PC-9 (cell line): ENCODE results near the gene IGLL1. TPM values are rescaled to one million over a fixed set of nuclear protein-coding genes. Genes with fewer than 3 reads are reported as not detected.

Source experiments
- BruUV-seq: library from RNA; stranded (reverse); fragments of 400-500 nt; replicated peaks from 2 replicates; lab custom pipeline; 2021; lab: Mats Ljungman, UMichigan
- CTCF ChIA-PET: fragments of 300-600 bp; sonication (Branson Sonifier 250); formaldehyde crosslinking; loops from one replicate; lab custom pipeline; 2022; ENCODE audit warnings: antibody characterized with exemption; lab: Charles Lee
- POLR2A ChIA-PET: fragments of 300-600 bp; sonication (Branson Sonifier 250); formaldehyde crosslinking; loops from one replicate; lab custom pipeline; 2022; ENCODE audit warnings: antibody characterized with exemption; ENCODE audit not compliant: unreplicated experiment; lab: Charles Lee
- DNase-seq, 2 experiments: peaks; one replicate each; pipeline versions ENCODE4 v3.0.0 to v3.0.0-alpha.2; 2015 to 2022; ENCODE audit warnings: mixed read lengths in 1 of 2
- H2AFZ ChIP-seq: fragments of 200-600 bp; sonication (generic); 2 replicates; pipeline ENCODE4 v1.8.1; 2017; ENCODE audit warnings: antibody characterized with exemption
- H3F3A ChIP-seq: fragments of 200-600 bp; sonication (generic); 2 replicates; pipeline ENCODE4 v1.8.1; 2017; ENCODE audit warnings: antibody characterized with exemption, mild to moderate bottlenecking, low read depth; ENCODE audit not compliant: insufficient read depth
- H3K27ac ChIP-seq: fragments of 200-600 bp; sonication (generic); 2 replicates; pipeline ENCODE4 v1.6.1; 2016; ENCODE audit warnings: mixed run types
- H3K27me3 ChIP-seq: fragments of 200-600 bp; sonication (generic); 2 replicates; pipeline ENCODE4 v1.6.1; 2016; ENCODE audit warnings: low read depth, mixed run types; ENCODE audit not compliant: insufficient read depth
- H3K36me3 ChIP-seq: fragments of 200-600 bp; sonication (generic); 2 replicates; pipeline ENCODE4 v1.6.1; 2016; ENCODE audit warnings: low read depth, mixed run types
- H3K4me1 ChIP-seq: fragments of 200-600 bp; sonication (generic); replicated peaks from 2 replicates; pipeline ENCODE4 v1.6.1; 2016; ENCODE audit warnings: mixed run types; ENCODE audit not compliant: insufficient read depth
- H3K4me2 ChIP-seq: fragments of 200-600 bp; sonication (generic); 2 replicates; pipeline ENCODE4 v1.6.1; 2017; ENCODE audit warnings: mixed run types
- H3K4me3 ChIP-seq: fragments of 200-600 bp; sonication (generic); 2 replicates; pipeline ENCODE4 v1.6.1; 2016; ENCODE audit warnings: mixed run types
- H3K79me2 ChIP-seq: fragments of 200-600 bp; sonication (generic); 2 replicates; pipeline ENCODE4 v1.6.1; 2017; ENCODE audit warnings: low read depth, mixed run types
- H3K9me2 ChIP-seq: fragments of 200-600 bp; sonication (generic); 2 replicates; pipeline ENCODE4 v1.8.1; 2017; ENCODE audit warnings: mild to moderate bottlenecking; ENCODE audit not compliant: insufficient read depth
- H3K9me3 ChIP-seq: fragments of 200-600 bp; sonication (generic); 2 replicates; pipeline ENCODE4 v1.8.1; 2016; ENCODE audit warnings: low read depth; ENCODE audit not compliant: insufficient read depth
- H4K20me1 ChIP-seq: fragments of 200-600 bp; sonication (generic); 2 replicates; pipeline ENCODE4 v1.8.1; 2017; ENCODE audit not compliant: insufficient read depth
- EZH2 ChIP-seq: fragments of 200-600 bp; sonication (generic); IDR thresholded peaks from 2 replicates; pipeline ENCODE4 v1.8.0; 2017; ENCODE audit warnings: antibody characterized with exemption, low read depth
- intact Hi-C: fragments of 100-400 bp; cut with micrococcal nuclease; formaldehyde crosslinking; loops from one replicate; pipeline ENCODE4 v1.10.0; 2022; ENCODE audit not compliant: unreplicated experiment
- total RNA-seq: library from RNA; stranded (reverse); gene quantifications from 2 replicates; pipeline ENCODE4 v1.2.3, GENCODE V29; 2021
- TF ChIP-seq, protein P1 (sequence below): fragments of 200-600 bp; sonication (generic); conservative IDR thresholded peaks from 2 replicates; pipeline ENCODE4 v1.6.1; 2017; ENCODE audit warnings: mixed run types, antibody characterized with exemption, mild to moderate bottlenecking, moderate library complexity

The IGLL1 gene
- total RNA-seq, 1 experiment from 2014 or later: not detected

- Histone ChIP-seq H3K27ac (no peak overlapping the region), H3F3A (no peaks in the 10 kb centered on the region), H2AFZ (no peak overlapping the region), H3K4me3 (no peak overlapping the region), H3K9me2 (no peaks in the 10 kb centered on the region), H3K36me3 (no peaks in the 10 kb centered on the region), H3K27me3 (peaks cover 50% of the 10 kb centered on the region), H3K79me2 (no peaks in the 10 kb centered on the region), H3K4me1 (no peaks in the 10 kb centered on the region), H4K20me1 (no peaks in the 10 kb centered on the region), H3K9me3 (no peaks in the 10 kb centered on the region), H3K4me2 (no peak overlapping the region)
- ChIA-PET CTCF (no interaction called here), POLR2A (no interaction called here)
- DNase-seq: no peak
- BruUV-seq: no TSS peak
- no peak for TF ChIP-seq EZH2
- TF ChIP-seq, protein P1, sequence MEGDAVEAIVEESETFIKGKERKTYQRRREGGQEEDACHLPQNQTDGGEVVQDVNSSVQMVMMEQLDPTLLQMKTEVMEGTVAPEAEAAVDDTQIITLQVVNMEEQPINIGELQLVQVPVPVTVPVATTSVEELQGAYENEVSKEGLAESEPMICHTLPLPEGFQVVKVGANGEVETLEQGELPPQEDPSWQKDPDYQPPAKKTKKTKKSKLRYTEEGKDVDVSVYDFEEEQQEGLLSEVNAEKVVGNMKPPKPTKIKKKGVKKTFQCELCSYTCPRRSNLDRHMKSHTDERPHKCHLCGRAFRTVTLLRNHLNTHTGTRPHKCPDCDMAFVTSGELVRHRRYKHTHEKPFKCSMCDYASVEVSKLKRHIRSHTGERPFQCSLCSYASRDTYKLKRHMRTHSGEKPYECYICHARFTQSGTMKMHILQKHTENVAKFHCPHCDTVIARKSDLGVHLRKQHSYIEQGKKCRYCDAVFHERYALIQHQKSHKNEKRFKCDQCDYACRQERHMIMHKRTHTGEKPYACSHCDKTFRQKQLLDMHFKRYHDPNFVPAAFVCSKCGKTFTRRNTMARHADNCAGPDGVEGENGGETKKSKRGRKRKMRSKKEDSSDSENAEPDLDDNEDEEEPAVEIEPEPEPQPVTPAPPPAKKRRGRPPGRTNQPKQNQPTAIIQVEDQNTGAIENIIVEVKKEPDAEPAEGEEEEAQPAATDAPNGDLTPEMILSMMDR: no peak
- intact Hi-C loops: no loop called here
These were observed 14.7 kb downstream of the IGLL1 start for GRCh38 chr22:23565305-23565914.

- no TSS peak for BruUV-seq
- CTCF ChIA-PET: no interaction called here
- POLR2A ChIA-PET: no interaction called here
These were observed 15.8 kb downstream of the IGLL1 start for GRCh38 chr22:23564276-23564675.

GRCh38 chr22:23563111-23563510 lies 17.0 kb downstream of the IGLL1 start:
- Histone ChIP-seq H3K4me2 (no peak overlapping the region), H3K27ac (no peak overlapping the region), H3K9me2 (no peaks in the 10 kb centered on the region), H3K4me3 (no peak overlapping the region), H3K79me2 (no peaks in the 10 kb centered on the region), H4K20me1 (no peaks in the 10 kb centered on the region), H3F3A (no peaks in the 10 kb centered on the region), H2AFZ (no peak overlapping the region), H3K9me3 (no peaks in the 10 kb centered on the region), H3K36me3 (no peaks in the 10 kb centered on the region), H3K4me1 (no peaks in the 10 kb centered on the region), H3K27me3 (peaks cover 45% of the 10 kb centered on the region)
- no TSS peak for BruUV-seq
- TF ChIP-seq, protein P1: no peak
- TF ChIP-seq EZH2: no peak
- DNase-seq: no peak
- POLR2A ChIA-PET: no interaction called here
- CTCF ChIA-PET: no interaction called here
- intact Hi-C loops: no loop called here

More at GRCh38 chr22:23564276-23564675, 15.8 kb downstream of the IGLL1 start:
- Histone ChIP-seq H3K4me3 (no peak overlapping the region), H3K4me1 (no peaks in the 10 kb centered on the region), H3K79me2 (no peaks in the 10 kb centered on the region), H3K36me3 (no peaks in the 10 kb centered on the region), H3K27me3 (peaks cover 50% of the 10 kb centered on the region), H3K27ac (no peak overlapping the region), H3F3A (no peaks in the 10 kb centered on the region), H4K20me1 (no peaks in the 10 kb centered on the region), H2AFZ (no peak overlapping the region), H3K4me2 (no peak overlapping the region), H3K9me3 (no peaks in the 10 kb centered on the region), H3K9me2 (no peaks in the 10 kb centered on the region)
- intact Hi-C loops: no loop called here
- no peak for TF ChIP-seq EZH2
- TF ChIP-seq, protein P1: no peak
- DNase-seq: no peak
